HCT116 (cell line): ENCODE results near the gene CFAP92. TPM values are rescaled to one million over a fixed set of nuclear protein-coding genes. Genes with fewer than 3 reads are reported as not detected.

ENCODE experiments used
- ATAC-seq: fragments of 200-7000 bp; cut with Tn5 transposase; 2 replicates; pipeline ENCODE4 v1.9.1; 2020; ENCODE audit warnings: mild to moderate bottlenecking, moderate library complexity
- BruUV-seq: library from RNA; stranded (reverse); fragments of 400-500 nt; replicated peaks from 2 replicates; lab custom pipeline; 2021; lab: Mats Ljungman, UMichigan
- CTCF ChIA-PET: fragments of 300-600 bp; sonication (Branson Sonifier 250); formaldehyde crosslinking; loops from one replicate; lab custom pipeline; 2021; ENCODE audit warnings: antibody characterized with exemption; lab: Charles Lee
- POLR2A ChIA-PET: fragments of 300-600, 350-600 bp; sonication (Branson Sonifier 250); formaldehyde crosslinking; loops from one replicate; lab custom pipeline; 2021; ENCODE audit warnings: antibody characterized with exemption; lab: Charles Lee
- RAD21 ChIA-PET, 2 experiments: fragments of 300-600 bp; sonication (Branson Sonifier 250); formaldehyde crosslinking; loops; one replicate each; lab custom pipeline; 2023; ENCODE audit warnings: low total read pairs in 2 of 2; ENCODE audit not compliant: uncharacterized antibody in 2 of 2, unreplicated experiment in 2 of 2, low non-redundant PET in 1 of 2; lab: Charles Lee
- DNase-seq: peaks from one replicate; pipeline ENCODE4 v3.0.0-alpha.2; 2010; ENCODE audit warnings: low read depth, low spot score
- H2AFZ ChIP-seq: fragments of 200-600 bp; shearing (Covaris generic), sonication (generic); 2 replicates; pipeline ENCODE4 v1.6.1; 2017; ENCODE audit warnings: low read depth, mixed run types, mixed read lengths, antibody characterized with exemption, low read length; ENCODE audit not compliant: poor library complexity, severe bottlenecking
- H3K27ac ChIP-seq: 2 replicates; pipeline ENCODE4 v1.5.1; 2012; ENCODE audit warnings: low read depth, low read length
- H3K27me3 ChIP-seq: fragments of 200-600 bp; sonication (generic); 2 replicates; pipeline ENCODE4 v1.6.1; 2016; ENCODE audit warnings: mixed run types, low read length, mixed read lengths; ENCODE audit not compliant: insufficient read depth
- H3K36me3 ChIP-seq, 2 experiments: fragments of 200-500 bp in 1 of 2; fragments of 200-600 bp in 1 of 2; sonication (Bioruptor generic) in 1 of 2; sonication (generic) in 1 of 2; 2 replicates each; pipeline versions ENCODE4 v1.5.1 to v1.6.1; 2014 to 2016; ENCODE audit warnings: low read length in 2 of 2, inconsistent platforms in 1 of 2, mixed read lengths in 1 of 2, mixed run types in 1 of 2; ENCODE audit not compliant: insufficient read depth in 2 of 2, control insufficient read depth in 1 of 2
- H3K4me1 ChIP-seq, 2 experiments: fragments of 200-600 bp in 1 of 2; sonication (generic) in 1 of 2; 2 replicates each; pipeline versions ENCODE4 v1.5.1 to v1.6.1; 2012 to 2017; ENCODE audit warnings: low read length in 2 of 2, inconsistent platforms in 1 of 2, mild to moderate bottlenecking in 1 of 2, mixed read lengths in 1 of 2, mixed run types in 1 of 2, moderate library complexity in 1 of 2; ENCODE audit not compliant: insufficient read depth in 2 of 2, control insufficient read depth in 1 of 2
- H3K4me2 ChIP-seq: fragments of 200-600 bp; sonication (generic); 2 replicates; pipeline ENCODE4 v1.6.1; 2017; ENCODE audit warnings: mixed run types, low read length, mixed read lengths
- H3K4me3 ChIP-seq, 2 experiments: fragments of 200-600 bp in 1 of 2; sonication (generic) in 1 of 2; replicated peaks in 1 of 2; 2 replicates each; pipeline ENCODE4 v1.5.1; 2011 to 2016; ENCODE audit warnings: low read length in 2 of 2, control low read depth in 1 of 2, low read depth in 1 of 2, mild to moderate bottlenecking in 1 of 2, mixed read lengths in 1 of 2, mixed run types in 1 of 2
- H3K79me2 ChIP-seq: fragments of 200-600 bp; sonication (generic); 2 replicates; pipeline ENCODE4 v1.6.1; 2017; ENCODE audit warnings: mild to moderate bottlenecking, mixed run types, low read length, moderate library complexity, mixed read lengths; ENCODE audit not compliant: insufficient read depth
- H3K9ac ChIP-seq: fragments of 200-600 bp; sonication (generic); 2 replicates; pipeline ENCODE4 v1.6.1; 2016; ENCODE audit warnings: low read length, mixed read lengths
- H3K9me2 ChIP-seq: fragments of 200-600 bp; sonication (generic), shearing (Covaris generic); 2 replicates; pipeline ENCODE4 v1.6.1; 2017; ENCODE audit warnings: mixed run types, mild to moderate bottlenecking, moderate library complexity; ENCODE audit not compliant: insufficient read depth
- H3K9me3 ChIP-seq, 2 experiments: fragments of 200-500 bp in 1 of 2; fragments of 200-600 bp in 1 of 2; sonication (Bioruptor generic) in 1 of 2; sonication (generic) in 1 of 2; 2 replicates each; pipeline ENCODE4 v1.6.1; 2014 to 2017; ENCODE audit warnings: low read length in 2 of 2, mixed read lengths in 2 of 2, inconsistent platforms in 1 of 2, low read depth in 1 of 2, mild to moderate bottlenecking in 1 of 2, mixed run types in 1 of 2, moderate library complexity in 1 of 2; ENCODE audit not compliant: control insufficient read depth in 1 of 2, insufficient read depth in 1 of 2
- H4K20me1 ChIP-seq: fragments of 200-600 bp; sonication (generic), shearing (Covaris generic); 2 replicates; pipeline ENCODE4 v1.6.1; 2017; ENCODE audit warnings: mixed run types, mild to moderate bottlenecking, moderate library complexity; ENCODE audit not compliant: insufficient read depth
- CTCF ChIP-seq, 3 experiments: fragments of 200-600 bp in 1 of 3; sonication (generic) in 1 of 3; IDR thresholded peaks in 2 of 3; conservative IDR thresholded peaks in 1 of 3; 2 replicates each; pipeline ENCODE4 v1.5.1; 2012 to 2017; ENCODE audit warnings: low read depth in 2 of 3, low read length in 2 of 3, antibody characterized with exemption in 1 of 3, borderline replicate concordance in 1 of 3, control low read depth in 1 of 3, mild to moderate bottlenecking in 1 of 3, mixed read lengths in 1 of 3, mixed run types in 1 of 3, moderate library complexity in 1 of 3; ENCODE audit not compliant: insufficient read depth in 1 of 3
- EGR1 ChIP-seq: IDR thresholded peaks from 2 replicates; pipeline ENCODE4 v1.6.1; 2012; ENCODE audit warnings: low read depth
- EZH2 ChIP-seq: fragments of 200-600 bp; sonication (generic); IDR thresholded peaks from 2 replicates; pipeline ENCODE4 v1.6.1; 2017; ENCODE audit warnings: antibody characterized with exemption, mixed run types
- POLR2A ChIP-seq: IDR thresholded peaks from 2 replicates; pipeline ENCODE4 v1.7.0; 2011; ENCODE audit warnings: borderline replicate concordance; ENCODE audit not compliant: insufficient read depth, insufficient read length; ENCODE audit errors: extremely low read depth
- POLR2AphosphoS5 ChIP-seq: IDR thresholded peaks from 2 replicates; pipeline ENCODE4 v1.6.1; 2011; ENCODE audit warnings: mild to moderate bottlenecking, low read depth, low read length, moderate library complexity
- RAD21 ChIP-seq: IDR thresholded peaks from 2 replicates; pipeline ENCODE4 v1.6.1; 2012; ENCODE audit warnings: low read depth, mild to moderate bottlenecking
- REST ChIP-seq: IDR thresholded peaks from 2 replicates; pipeline ENCODE4 v1.6.1; 2012; ENCODE audit warnings: low read depth
- TCF7L2 ChIP-seq: IDR thresholded peaks from 2 replicates; pipeline ENCODE4 v1.7.0; 2011; ENCODE audit warnings: borderline replicate concordance, inconsistent platforms; ENCODE audit not compliant: insufficient read depth, insufficient read length; ENCODE audit errors: extremely low read depth
- YY1 ChIP-seq: IDR thresholded peaks from 2 replicates; pipeline ENCODE4 v1.6.1; 2011; ENCODE audit warnings: low read length, low read depth, moderate library complexity, mild to moderate bottlenecking; ENCODE audit not compliant: insufficient replicate concordance; ENCODE audit errors: extremely low read depth
- ZFX ChIP-seq: fragments of 450-650 bp; IDR thresholded peaks from 2 replicates; pipeline ENCODE4 v1.6.1; 2017
- intact Hi-C: fragments of 100-400 bp; cut with micrococcal nuclease; formaldehyde crosslinking; loops from 2 replicates; pipeline ENCODE4 v1.10.0; 2022
- total RNA-seq: library from RNA; stranded (reverse); gene quantifications from one replicate; pipeline ENCODE4 v1.2.1, GENCODE V29; 2021; ENCODE audit not compliant: unreplicated experiment

The CFAP92 gene
- total RNA-seq, 1 experiment from 2014 or later, result 3.6 TPM

- Histone ChIP-seq H3K4me1 (no peaks in the 10 kb centered on the region), H3K9ac (no peak overlapping the region), H4K20me1 (no peaks in the 10 kb centered on the region), H3K9me3 (peaks cover 7 to 9% of the 10 kb centered on the region in 2 experiments; a peak in 3 of 4 replicates), H3K27ac (no peak overlapping the region), H3K4me2 (no peak overlapping the region), H3K36me3 (no peaks in the 10 kb centered on the region), H3K27me3 (no peaks in the 10 kb centered on the region), H3K9me2 (no peaks in the 10 kb centered on the region), H3K4me3 (no peak overlapping the region), H3K79me2 (no peaks in the 10 kb centered on the region), H2AFZ (no peak overlapping the region)
- intact Hi-C loops, result no loop called here
- DNase-seq (no peak), ATAC-seq (no peak)
- ChIA-PET RAD21 (no interaction called here), POLR2A (no interaction called here), CTCF (no interaction called here)
- TF ChIP-seq EGR1, result no peak
- no peak for TF ChIP-seq EZH2
- TF ChIP-seq CTCF (IDR thresholded peaks at IDR 0.05 in 2 of 3, conservative IDR thresholded peaks at IDR 0.05 in 1 of 3; ENCODE audit: borderline replicate concordance in 1 of 3, insufficient read depth in 1 of 3, low read depth in 2 of 3, low read length in 2 of 3), result no peak
- TF ChIP-seq POLR2AphosphoS5, result no peak
- TF ChIP-seq REST, result no peak
- TF ChIP-seq ZFX, result no peak
- TF ChIP-seq POLR2A, result no peak
- no peak for TF ChIP-seq YY1
- no peak for TF ChIP-seq TCF7L2
- TF ChIP-seq RAD21, result no peak
- BruUV-seq, result no TSS peak
Measured at GRCh38 chr3:128864351-128864811, 129.5 kb downstream of the CFAP92 start.
